ENCODE measurements around the gene PIM1. TPM values are rescaled to one million over a fixed set of nuclear protein-coding genes. Genes with fewer than 3 reads are reported as not detected.

Gene PIM1
- total and polyA plus RNA-seq, 10 of the 15 experiments (the other 5 are each of a cell fraction or from before 2014, with no cell fraction given) = 0.66 to 33.9 (median 10.2) TPM

DNA sequence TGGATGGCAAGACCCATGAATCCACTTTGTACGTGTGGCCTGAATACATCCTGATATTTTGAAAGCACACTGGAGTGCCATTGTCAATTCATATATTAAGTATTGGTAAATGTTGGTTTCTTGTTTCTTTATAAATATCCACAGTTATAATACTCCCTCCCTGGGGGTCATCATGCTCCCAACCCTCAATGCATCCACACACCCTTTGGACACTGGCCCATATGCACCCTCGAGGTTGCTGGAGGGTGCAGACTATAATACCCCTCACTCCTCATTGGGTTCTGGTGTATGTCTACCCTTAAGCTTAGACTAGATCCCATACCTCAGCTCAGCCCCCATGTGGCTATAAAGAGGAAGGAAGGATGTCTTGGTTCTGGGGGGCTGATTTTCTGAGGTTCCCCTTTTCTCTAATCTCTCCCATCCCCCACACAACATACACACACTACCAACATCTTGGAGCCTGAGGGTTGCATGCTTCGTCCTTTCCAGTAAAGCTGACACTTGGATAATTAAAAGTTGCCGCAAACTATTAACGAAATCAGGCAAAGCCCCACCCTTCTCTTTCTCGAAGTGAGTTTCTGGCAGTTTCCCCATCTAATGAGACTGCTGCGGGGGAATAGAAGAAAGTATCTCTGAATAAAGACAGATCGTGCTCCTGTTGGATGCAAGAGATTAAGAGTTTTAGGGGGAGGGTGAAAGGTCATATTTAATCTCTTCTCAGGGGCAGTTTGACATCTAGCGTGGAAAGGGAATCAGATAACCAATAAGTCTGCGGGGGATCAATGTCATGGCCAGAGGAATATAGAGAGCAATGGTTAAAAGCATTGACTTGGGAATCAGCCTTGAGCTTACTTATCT lies 7.4 kb downstream of the PIM1 start (continued):
- TF ChIP-seq, protein P1, sequence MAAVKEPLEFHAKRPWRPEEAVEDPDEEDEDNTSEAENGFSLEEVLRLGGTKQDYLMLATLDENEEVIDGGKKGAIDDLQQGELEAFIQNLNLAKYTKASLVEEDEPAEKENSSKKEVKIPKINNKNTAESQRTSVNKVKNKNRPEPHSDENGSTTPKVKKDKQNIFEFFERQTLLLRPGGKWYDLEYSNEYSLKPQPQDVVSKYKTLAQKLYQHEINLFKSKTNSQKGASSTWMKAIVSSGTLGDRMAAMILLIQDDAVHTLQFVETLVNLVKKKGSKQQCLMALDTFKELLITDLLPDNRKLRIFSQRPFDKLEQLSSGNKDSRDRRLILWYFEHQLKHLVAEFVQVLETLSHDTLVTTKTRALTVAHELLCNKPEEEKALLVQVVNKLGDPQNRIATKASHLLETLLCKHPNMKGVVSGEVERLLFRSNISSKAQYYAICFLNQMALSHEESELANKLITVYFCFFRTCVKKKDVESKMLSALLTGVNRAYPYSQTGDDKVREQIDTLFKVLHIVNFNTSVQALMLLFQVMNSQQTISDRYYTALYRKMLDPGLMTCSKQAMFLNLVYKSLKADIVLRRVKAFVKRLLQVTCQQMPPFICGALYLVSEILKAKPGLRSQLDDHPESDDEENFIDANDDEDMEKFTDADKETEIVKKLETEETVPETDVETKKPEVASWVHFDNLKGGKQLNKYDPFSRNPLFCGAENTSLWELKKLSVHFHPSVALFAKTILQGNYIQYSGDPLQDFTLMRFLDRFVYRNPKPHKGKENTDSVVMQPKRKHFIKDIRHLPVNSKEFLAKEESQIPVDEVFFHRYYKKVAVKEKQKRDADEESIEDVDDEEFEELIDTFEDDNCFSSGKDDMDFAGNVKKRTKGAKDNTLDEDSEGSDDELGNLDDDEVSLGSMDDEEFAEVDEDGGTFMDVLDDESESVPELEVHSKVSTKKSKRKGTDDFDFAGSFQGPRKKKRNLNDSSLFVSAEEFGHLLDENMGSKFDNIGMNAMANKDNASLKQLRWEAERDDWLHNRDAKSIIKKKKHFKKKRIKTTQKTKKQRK (IDR thresholded peaks at IDR 0.05; ENCODE audit: low read depth, low read length) = no peak
- TF ChIP-seq SRF (IDR thresholded peaks at IDR 0.05; ENCODE audit: low read depth in 2 of 2, low read length in 2 of 2) (no peak), TBL1XR1 (IDR thresholded peaks at IDR 0.05; ENCODE audit: low read depth, low read length) (no peak), CBFB (IDR thresholded peaks at IDR 0.05; ENCODE audit: low read depth) (no peak), CHD2 (IDR thresholded peaks at IDR 0.05; ENCODE audit: borderline replicate concordance, low read depth, low read length) (no peak), POU2F2 (IDR thresholded peaks at IDR 0.05; ENCODE audit: borderline replicate concordance, low read depth, low read length) (no peak), BACH1 (IDR thresholded peaks at IDR 0.05; ENCODE audit: borderline replicate concordance) (no peak)
- TF ChIP-seq, protein P2, sequence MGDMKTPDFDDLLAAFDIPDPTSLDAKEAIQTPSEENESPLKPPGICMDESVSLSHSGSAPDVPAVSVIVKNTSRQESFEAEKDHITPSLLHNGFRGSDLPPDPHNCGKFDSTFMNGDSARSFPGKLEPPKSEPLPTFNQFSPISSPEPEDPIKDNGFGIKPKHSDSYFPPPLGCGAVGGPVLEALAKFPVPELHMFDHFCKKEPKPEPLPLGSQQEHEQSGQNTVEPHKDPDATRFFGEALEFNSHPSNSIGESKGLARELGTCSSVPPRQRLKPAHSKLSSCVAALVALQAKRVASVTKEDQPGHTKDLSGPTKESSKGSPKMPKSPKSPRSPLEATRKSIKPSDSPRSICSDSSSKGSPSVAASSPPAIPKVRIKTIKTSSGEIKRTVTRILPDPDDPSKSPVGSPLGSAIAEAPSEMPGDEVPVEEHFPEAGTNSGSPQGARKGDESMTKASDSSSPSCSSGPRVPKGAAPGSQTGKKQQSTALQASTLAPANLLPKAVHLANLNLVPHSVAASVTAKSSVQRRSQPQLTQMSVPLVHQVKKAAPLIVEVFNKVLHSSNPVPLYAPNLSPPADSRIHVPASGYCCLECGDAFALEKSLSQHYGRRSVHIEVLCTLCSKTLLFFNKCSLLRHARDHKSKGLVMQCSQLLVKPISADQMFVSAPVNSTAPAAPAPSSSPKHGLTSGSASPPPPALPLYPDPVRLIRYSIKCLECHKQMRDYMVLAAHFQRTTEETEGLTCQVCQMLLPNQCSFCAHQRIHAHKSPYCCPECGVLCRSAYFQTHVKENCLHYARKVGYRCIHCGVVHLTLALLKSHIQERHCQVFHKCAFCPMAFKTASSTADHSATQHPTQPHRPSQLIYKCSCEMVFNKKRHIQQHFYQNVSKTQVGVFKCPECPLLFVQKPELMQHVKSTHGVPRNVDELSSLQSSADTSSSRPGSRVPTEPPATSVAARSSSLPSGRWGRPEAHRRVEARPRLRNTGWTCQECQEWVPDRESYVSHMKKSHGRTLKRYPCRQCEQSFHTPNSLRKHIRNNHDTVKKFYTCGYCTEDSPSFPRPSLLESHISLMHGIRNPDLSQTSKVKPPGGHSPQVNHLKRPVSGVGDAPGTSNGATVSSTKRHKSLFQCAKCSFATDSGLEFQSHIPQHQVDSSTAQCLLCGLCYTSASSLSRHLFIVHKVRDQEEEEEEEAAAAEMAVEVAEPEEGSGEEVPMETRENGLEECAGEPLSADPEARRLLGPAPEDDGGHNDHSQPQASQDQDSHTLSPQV (IDR thresholded peaks at IDR 0.05) = no peak
- TF ChIP-seq, protein P3, sequence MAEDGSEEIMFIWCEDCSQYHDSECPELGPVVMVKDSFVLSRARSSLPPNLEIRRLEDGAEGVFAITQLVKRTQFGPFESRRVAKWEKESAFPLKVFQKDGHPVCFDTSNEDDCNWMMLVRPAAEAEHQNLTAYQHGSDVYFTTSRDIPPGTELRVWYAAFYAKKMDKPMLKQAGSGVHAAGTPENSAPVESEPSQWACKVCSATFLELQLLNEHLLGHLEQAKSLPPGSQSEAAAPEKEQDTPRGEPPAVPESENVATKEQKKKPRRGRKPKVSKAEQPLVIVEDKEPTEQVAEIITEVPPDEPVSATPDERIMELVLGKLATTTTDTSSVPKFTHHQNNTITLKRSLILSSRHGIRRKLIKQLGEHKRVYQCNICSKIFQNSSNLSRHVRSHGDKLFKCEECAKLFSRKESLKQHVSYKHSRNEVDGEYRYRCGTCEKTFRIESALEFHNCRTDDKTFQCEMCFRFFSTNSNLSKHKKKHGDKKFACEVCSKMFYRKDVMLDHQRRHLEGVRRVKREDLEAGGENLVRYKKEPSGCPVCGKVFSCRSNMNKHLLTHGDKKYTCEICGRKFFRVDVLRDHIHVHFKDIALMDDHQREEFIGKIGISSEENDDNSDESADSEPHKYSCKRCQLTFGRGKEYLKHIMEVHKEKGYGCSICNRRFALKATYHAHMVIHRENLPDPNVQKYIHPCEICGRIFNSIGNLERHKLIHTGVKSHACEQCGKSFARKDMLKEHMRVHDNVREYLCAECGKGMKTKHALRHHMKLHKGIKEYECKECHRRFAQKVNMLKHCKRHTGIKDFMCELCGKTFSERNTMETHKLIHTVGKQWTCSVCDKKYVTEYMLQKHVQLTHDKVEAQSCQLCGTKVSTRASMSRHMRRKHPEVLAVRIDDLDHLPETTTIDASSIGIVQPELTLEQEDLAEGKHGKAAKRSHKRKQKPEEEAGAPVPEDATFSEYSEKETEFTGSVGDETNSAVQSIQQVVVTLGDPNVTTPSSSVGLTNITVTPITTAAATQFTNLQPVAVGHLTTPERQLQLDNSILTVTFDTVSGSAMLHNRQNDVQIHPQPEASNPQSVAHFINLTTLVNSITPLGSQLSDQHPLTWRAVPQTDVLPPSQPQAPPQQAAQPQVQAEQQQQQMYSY (CRISPR knock-in tag; IDR thresholded peaks at IDR 0.05) = no peak
